ENCODE results near the gene KPNA6. TPM values are rescaled to one million over a fixed set of nuclear protein-coding genes. Genes with fewer than 3 reads are reported as not detected.
A peak's percentile ranks its signal among the peaks of the same experiment; 100 is the strongest.

KPNA6 gene
- polyA plus RNA-seq, 1 of the 3 experiments (the other 2 are of a cell fraction): 13.1 TPM

DNA sequence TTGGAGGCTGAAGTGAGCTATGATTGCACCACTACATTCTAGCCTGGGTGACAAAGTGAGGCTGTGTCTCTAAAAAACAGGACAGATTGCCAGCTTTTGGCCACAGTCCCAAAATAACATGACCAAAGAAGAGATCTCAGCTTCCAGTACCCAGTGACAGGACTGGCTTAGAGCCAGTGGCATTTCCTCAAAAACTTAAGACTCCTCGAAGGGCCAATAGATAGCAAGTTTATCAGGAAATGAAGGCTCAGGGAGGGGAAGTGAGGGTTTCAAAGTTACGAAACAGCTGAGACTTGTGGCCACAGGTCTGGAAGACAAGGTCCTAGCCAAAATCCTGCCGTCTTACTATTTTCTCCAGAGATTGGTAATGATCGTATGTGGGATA is 41.4 kb upstream of the KPNA6 start:
- peak overlapping the region; percentile 57; the same call in 1 of the 2 replicates for H3K4me2 ChIP-seq
- H4K20me1 ChIP-seq (ENCODE audit: insufficient read depth): peaks cover 22% of the 10 kb centered on the region
- 6% methylated on average over 4 of the region's 4 CpGs for WGBS (ENCODE audit: low lambda C conversion rate)
- DNase-seq: no peak
- H3K4me1 ChIP-seq (ENCODE audit: control insufficient read depth in 1 of 2, insufficient read depth in 2 of 2, low read depth in 1 of 2, low read length in 1 of 2): peaks cover 12 to 45% of the 10 kb centered on the region in 2 experiments; a peak in 3 of 4 replicates
- H3K79me2 ChIP-seq (ENCODE audit: insufficient read depth): no peaks in the 10 kb centered on the region
- H3K27ac ChIP-seq (ENCODE audit: low read depth in 2 of 2, low read length in 1 of 2): peak overlapping the region in 1 of 2 experiments; percentile 66; a peak in 2 of 4 replicates
- H3K9me3 ChIP-seq: no peaks in the 10 kb centered on the region
- TF ChIP-seq RCOR1 (IDR thresholded peaks at IDR 0.05; ENCODE audit: low read length) (no peak), JUND (IDR thresholded peaks at IDR 0.05) (0 out of 2 replicates have a peak, but pooled peaks have one; percentile 38), TCF12 (IDR thresholded peaks at IDR 0.05) (0 out of 2 replicates have a peak, but pooled peaks have one; percentile 19), GABPA (IDR thresholded peaks at IDR 0.05; ENCODE audit: low read depth) (peak; percentile 34; the same call in 1 of the 2 replicates), FOSL2 (IDR thresholded peaks at IDR 0.05; ENCODE audit: borderline replicate concordance, low read depth) (no peak), ELF1 (IDR thresholded peaks at IDR 0.05) (0 out of 2 replicates have a peak, but pooled peaks have one; percentile 10), NFIC (IDR thresholded peaks at IDR 0.05; ENCODE audit: borderline replicate concordance) (peak; percentile 88), SIN3A (IDR thresholded peaks at IDR 0.05; ENCODE audit: borderline replicate concordance, low read depth, low read length) (0 out of 2 replicates have a peak, but pooled peaks have one; percentile 45), MXI1 (IDR thresholded peaks at IDR 0.05; ENCODE audit: low read depth, low read length) (no peak)
- TF ChIP-seq, protein P1, sequence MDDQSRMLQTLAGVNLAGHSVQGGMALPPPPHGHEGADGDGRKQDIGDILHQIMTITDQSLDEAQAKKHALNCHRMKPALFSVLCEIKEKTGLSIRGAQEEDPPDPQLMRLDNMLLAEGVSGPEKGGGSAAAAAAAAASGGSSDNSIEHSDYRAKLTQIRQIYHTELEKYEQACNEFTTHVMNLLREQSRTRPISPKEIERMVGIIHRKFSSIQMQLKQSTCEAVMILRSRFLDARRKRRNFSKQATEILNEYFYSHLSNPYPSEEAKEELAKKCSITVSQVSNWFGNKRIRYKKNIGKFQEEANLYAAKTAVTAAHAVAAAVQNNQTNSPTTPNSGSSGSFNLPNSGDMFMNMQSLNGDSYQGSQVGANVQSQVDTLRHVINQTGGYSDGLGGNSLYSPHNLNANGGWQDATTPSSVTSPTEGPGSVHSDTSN (IDR thresholded peaks at IDR 0.05): peak; percentile 39; the same call in 1 of the 2 replicates
- CTCF ChIA-PET: interaction anchor here (0.6 kb wide), 1 partner anchor 95 kb away, joined by 3 read pairs; no protein-coding TSS in a partner anchor
- no peak overlapping the region for H3K9ac ChIP-seq
- H3K27me3 ChIP-seq (ENCODE audit: insufficient read depth): no peaks in the 10 kb centered on the region
- peaks cover 8 to 17% of the 10 kb centered on the region in 2 experiments for H3K36me3 ChIP-seq (replicated peaks in 1 of 2; ENCODE audit: control insufficient read depth in 1 of 2, insufficient read depth in 2 of 2, low read length in 1 of 2)
- H2AFZ ChIP-seq (ENCODE audit: low read depth): no peak overlapping the region
- no peaks in the 10 kb centered on the region for H3K9me2 ChIP-seq
- H3K4me3 ChIP-seq (ENCODE audit: low read depth in 2 of 2, low read length in 1 of 2): no peak overlapping the region
- H3F3A ChIP-seq (replicated peaks; ENCODE audit: insufficient read depth): peaks cover 72% of the 10 kb centered on the region
- POLR2A ChIA-PET: no interaction called here

DNA sequence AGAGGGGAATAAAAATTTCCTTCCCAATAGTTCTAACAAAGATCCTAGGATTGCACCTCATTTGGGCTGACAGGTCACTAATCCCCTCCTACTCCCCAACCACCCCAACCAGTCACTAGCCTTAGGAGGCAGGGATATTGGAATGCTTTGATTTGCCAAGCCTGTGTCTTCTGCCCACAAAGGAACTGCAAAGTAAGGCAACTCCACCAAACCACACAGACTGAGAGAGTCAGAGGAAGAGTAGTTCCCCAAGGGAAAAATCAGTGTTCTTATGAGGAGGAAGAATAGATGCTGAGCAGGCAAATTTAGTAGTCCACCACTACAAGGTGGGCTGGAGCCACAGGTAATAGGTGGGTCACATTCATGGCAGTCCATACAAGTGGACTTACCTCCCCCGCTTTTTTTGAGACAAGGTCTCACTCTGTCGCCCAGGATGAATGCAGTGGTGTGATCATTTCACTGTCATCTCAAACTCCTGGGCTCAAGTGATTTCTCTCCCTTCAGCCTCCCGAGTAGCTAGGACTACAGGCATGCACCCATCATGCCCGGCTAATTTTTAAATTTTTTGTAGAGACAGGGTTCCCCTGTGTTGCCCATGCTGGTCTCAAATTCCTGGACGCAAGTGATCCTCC is 38.8 kb upstream of the KPNA6 start:
- 87% methylated on average over 5 of the region's 5 CpGs for WGBS (ENCODE audit: low lambda C conversion rate)
- peak overlapping the region in 1 of 2 experiments; percentile 16; a peak in 1 of 4 replicates for H3K27ac ChIP-seq (ENCODE audit: low read depth in 2 of 2, low read length in 1 of 2)
- TF ChIP-seq RFX5 (IDR thresholded peaks at IDR 0.05; ENCODE audit: low read length) (no peak), RXRA (IDR thresholded peaks at IDR 0.05; ENCODE audit: borderline replicate concordance, low read depth) (no peak), POLR2AphosphoS5 (IDR thresholded peaks at IDR 0.05; ENCODE audit: low read depth, low read length) (peak; percentile 35; the same call in 1 of the 2 replicates)

More for the DNA sequence above, 38.8 kb upstream of the KPNA6 start:
- POLR2A ChIA-PET: no interaction called here
- Histone ChIP-seq H2AFZ (ENCODE audit: low read depth) (no peak overlapping the region), H3K27me3 (ENCODE audit: insufficient read depth) (no peaks in the 10 kb centered on the region), H3K36me3 (replicated peaks in 1 of 2; ENCODE audit: control insufficient read depth in 1 of 2, insufficient read depth in 2 of 2, low read length in 1 of 2) (peaks cover under 1 to 9% of the 10 kb centered on the region in 2 experiments), H3K4me1 (ENCODE audit: control insufficient read depth in 1 of 2, insufficient read depth in 2 of 2, low read depth in 1 of 2, low read length in 1 of 2) (peaks cover 12 to 32% of the 10 kb centered on the region in 2 experiments), H3F3A (replicated peaks; ENCODE audit: insufficient read depth) (peaks cover 57% of the 10 kb centered on the region), H3K79me2 (ENCODE audit: insufficient read depth) (peaks cover 12% of the 10 kb centered on the region), H3K4me2 (0 out of 2 replicates have a peak overlapping the region, but pooled peaks have one; percentile 5), H4K20me1 (ENCODE audit: insufficient read depth) (peaks cover 11% of the 10 kb centered on the region), H3K9me2 (no peaks in the 10 kb centered on the region), H3K4me3 (ENCODE audit: low read depth in 2 of 2, low read length in 1 of 2) (no peak overlapping the region), H3K9me3 (no peaks in the 10 kb centered on the region), H3K9ac (no peak overlapping the region)
- CTCF ChIA-PET: no interaction called here
- DNase-seq: no peak
